K562 (cell line): ENCODE data around the gene GUCY2D. TPM values are rescaled to one million over a fixed set of nuclear protein-coding genes. Genes with fewer than 3 reads are reported as not detected.

ENCODE experiments used
- ATAC-seq: fragments of 200-7000 bp; cut with Tn5 transposase; 3 replicates; pipeline ENCODE4 v1.9.1; 2020; ENCODE audit warnings: moderate library complexity
- BruUV-seq: library from RNA; stranded (reverse); fragments of 400-500 nt; replicated peaks from 2 replicates; lab custom pipeline; 2021; lab: Mats Ljungman, UMichigan
- CTCF ChIA-PET: fragments of 300-600 bp; formaldehyde crosslinking; extraction: SDS; loops from one replicate; lab custom pipeline; 2021; ENCODE audit warnings: low intra/inter-chr PET ratio; lab: Yijun Ruan, JAX
- POLR2A ChIA-PET: fragments of 300-600, 350-650 bp; sonication (Branson Sonifier 250); formaldehyde crosslinking; extraction: SDS; loops from one replicate; lab custom pipeline; 2021; ENCODE audit warnings: antibody characterized with exemption, inconsistent platforms; lab: Yijun Ruan, JAX
- DNase-seq, 4 experiments: peaks; one replicate each; pipeline versions ENCODE4 v3.0.0 to v3.0.0-alpha.2; 2011 to 2018; ENCODE audit warnings: low spot score in 3 of 4, mixed read lengths in 3 of 4; ENCODE audit errors: extremely low read depth in 1 of 4
- FAIRE-seq: peaks from 2 replicates; lab custom pipeline; 2011; peaks lifted over from hg19 to GRCh38; lab: Jason Lieb, UNC
- H2AFZ ChIP-seq: 2 replicates; pipeline ENCODE4 v1.6.0; 2011; ENCODE audit warnings: low read depth, low read length, control low read depth, inconsistent platforms
- H3K27ac ChIP-seq: fragments of 200-600 bp; 3 replicates; pipeline ENCODE4 v1.8.0; 2011; ENCODE audit warnings: low read depth, mild to moderate bottlenecking, control low read depth, inconsistent platforms, low read length, moderate library complexity, mixed read lengths; ENCODE audit errors: extremely low read depth
- H3K27me3 ChIP-seq, 2 experiments: fragments of 300-600 bp in 1 of 2; 2 replicates in 1 of 2; 3 replicates in 1 of 2; pipeline versions ENCODE4 v1.6.0 to v1.8.0; 2011; ENCODE audit warnings: inconsistent platforms in 2 of 2, low read length in 2 of 2, mild to moderate bottlenecking in 1 of 2, mixed read lengths in 1 of 2, moderate library complexity in 1 of 2; ENCODE audit not compliant: control insufficient read depth in 2 of 2, insufficient read depth in 2 of 2
- H3K36me3 ChIP-seq: fragments of 300-600 bp; 3 replicates; pipeline ENCODE4 v1.8.0; 2011; ENCODE audit warnings: mild to moderate bottlenecking, low read length, inconsistent platforms; ENCODE audit not compliant: control insufficient read depth, insufficient read depth
- H3K4me1 ChIP-seq, 2 experiments: fragments of 200-600 bp in 1 of 2; replicated peaks in 1 of 2; 2 replicates in 1 of 2; 3 replicates in 1 of 2; pipeline versions ENCODE4 v1.5.1 to v1.8.0; 2011; ENCODE audit warnings: inconsistent platforms in 2 of 2, low read length in 2 of 2, mild to moderate bottlenecking in 1 of 2, mixed read lengths in 1 of 2, moderate library complexity in 1 of 2; ENCODE audit not compliant: control insufficient read depth in 2 of 2, insufficient read depth in 2 of 2
- H3K4me2 ChIP-seq: 2 replicates; pipeline ENCODE4 v1.6.1; 2011; ENCODE audit warnings: low read length, control low read depth, inconsistent platforms, mixed read lengths; ENCODE audit not compliant: insufficient read depth
- H3K4me3 ChIP-seq: fragments of 200-600 bp; sonication (generic), shearing (Covaris generic); 2 replicates; pipeline ENCODE4 v1.5.1; 2016; ENCODE audit warnings: control low read depth, inconsistent platforms
- H3K79me2 ChIP-seq: fragments of 200-600 bp; 3 replicates; pipeline ENCODE4 v1.8.0; 2011; ENCODE audit warnings: low read length, inconsistent platforms; ENCODE audit not compliant: control insufficient read depth, insufficient read depth
- H3K9ac ChIP-seq, 2 experiments: 2 replicates each; pipeline versions ENCODE4 v1.6.0 to v1.6.1; 2011; ENCODE audit warnings: low read depth in 2 of 2, low read length in 2 of 2, control low read depth in 1 of 2, inconsistent platforms in 1 of 2, mild to moderate bottlenecking in 1 of 2, mixed read lengths in 1 of 2; ENCODE audit not compliant: insufficient read depth in 1 of 2
- H3K9me1 ChIP-seq: one replicate; pipeline ENCODE4 v1.6.0; 2011; ENCODE audit warnings: inconsistent platforms, mild to moderate bottlenecking, low read length, moderate library complexity; ENCODE audit not compliant: control insufficient read depth, insufficient read depth
- H3K9me3 ChIP-seq: replicated peaks from 2 replicates; pipeline ENCODE4 v1.5.1; 2011; ENCODE audit warnings: low read depth, low read length, inconsistent platforms; ENCODE audit not compliant: control insufficient read depth, insufficient read depth
- H4K20me1 ChIP-seq: replicated peaks from 2 replicates; pipeline ENCODE4 v1.6.1; 2011; ENCODE audit warnings: low read length, inconsistent platforms, mixed read lengths; ENCODE audit not compliant: control insufficient read depth, insufficient read depth
- ARHGAP35 ChIP-seq: fragments of 450-650 bp; IDR thresholded peaks from 2 replicates; pipeline ENCODE4 v1.6.1; 2018; ENCODE audit not compliant: partially characterized antibody
- HEY1 ChIP-seq: fragments of 250-450 bp; sonication (Bioruptor Pico); IDR thresholded peaks from 2 replicates; pipeline ENCODE4 v1.5.0; 2020; ENCODE audit warnings: mild to moderate bottlenecking, moderate library complexity, borderline replicate concordance
- STAT6 ChIP-seq: sonication (generic); formaldehyde crosslinking; IDR thresholded peaks from 2 replicates; pipeline ENCODE4 v1.8.1; 2023; ENCODE audit warnings: mild to moderate bottlenecking, missing genetic modification reagents
- TBL1XR1 ChIP-seq, 2 experiments: IDR thresholded peaks; 2 replicates each; pipeline ENCODE4 v1.6.1; 2012; ENCODE audit warnings: improper control_type of control experiment in 2 of 2, low read length in 2 of 2, mild to moderate bottlenecking in 1 of 2
- XRCC3 ChIP-seq: fragments of 450-650 bp; IDR thresholded peaks from 2 replicates; pipeline ENCODE4 v1.6.1; 2017; ENCODE audit warnings: mild to moderate bottlenecking, moderate library complexity
- WGBS: fragments of 100-300 bp; shearing (Covaris generic); methylation state at CpG from one replicate; pipeline ENCODE4 v1.1.6; 2016; ENCODE audit warnings: low coverage, mixed read lengths; ENCODE audit not compliant: insufficient coverage; ENCODE audit errors: missing lambda C conversion rate; 5-methylcytosine and 5-hydroxymethylcytosine counted together
- in situ Hi-C: fragments of 300-500 bp; cut with MboI; formaldehyde crosslinking; loops from 4 replicates; pipeline ENCODE4 v1.15.0; 2018; ENCODE audit warnings: inconsistent platforms, mixed read lengths
- intact Hi-C: fragments of 100-400 bp; cut with micrococcal nuclease; formaldehyde crosslinking; loops from 2 replicates; pipeline ENCODE4 v1.14.2; 2022
- polyA plus RNA-seq, 8 experiments: library from polyadenylated mRNA; depleted of rRNA in 4 of 8; stranded (reverse) in 5 of 8; unstranded in 3 of 8; fragments of >200 nt; fragmentation: Nextera tagmentation in 2 of 8; fragmentation: Illumina TruSeq in 1 of 8; extraction: Ambion mirVana in 2 of 8; extraction: Trizol in 1 of 8; gene quantifications; 2 replicates each; pipeline versions ENCODE4 v1.2.1 to v1.2.3, GENCODE V29; 2011 to 2014; ENCODE audit warnings: inconsistent platforms in 1 of 8, missing spikeins in 1 of 8
- total RNA-seq, 7 experiments: library from RNA; depleted of rRNA in 6 of 7; stranded (reverse); fragments of >200 nt in 6 of 7; fragmentation: Illumina TruSeq in 2 of 7; extraction: Trizol in 2 of 7; gene quantifications; 2 replicates each; pipeline versions ENCODE4 v1.2.1 to v1.2.3, GENCODE V29; 2011 to 2021; ENCODE audit warnings: low replicate concordance in 1 of 7
- TF ChIP-seq, protein P1 (sequence below): sonication (generic); formaldehyde crosslinking; IDR thresholded peaks from 2 replicates; pipeline ENCODE4 v1.8.0; 2022; ENCODE audit warnings: mild to moderate bottlenecking, low read depth, missing genetic modification reagents
- TF ChIP-seq, protein P2 (sequence below): fragments of 250-450 bp; sonication (Bioruptor Pico); IDR thresholded peaks from 2 replicates; pipeline ENCODE4 v1.4.0; 2020
- TF ChIP-seq, protein P3 (sequence below): fragments of 450-650 bp; conservative IDR thresholded peaks from 2 replicates; pipeline ENCODE4 v1.6.1; 2016; ENCODE audit warnings: missing genetic modification characterization, low read depth, mild to moderate bottlenecking, control low read depth, missing compliant biosample characterization

Gene GUCY2D
- total and polyA plus RNA-seq, 9 of the 15 experiments (the other 6 are each of a cell fraction or from before 2014, with no cell fraction given), result 0.05 TPM; not detected in 8

DNA sequence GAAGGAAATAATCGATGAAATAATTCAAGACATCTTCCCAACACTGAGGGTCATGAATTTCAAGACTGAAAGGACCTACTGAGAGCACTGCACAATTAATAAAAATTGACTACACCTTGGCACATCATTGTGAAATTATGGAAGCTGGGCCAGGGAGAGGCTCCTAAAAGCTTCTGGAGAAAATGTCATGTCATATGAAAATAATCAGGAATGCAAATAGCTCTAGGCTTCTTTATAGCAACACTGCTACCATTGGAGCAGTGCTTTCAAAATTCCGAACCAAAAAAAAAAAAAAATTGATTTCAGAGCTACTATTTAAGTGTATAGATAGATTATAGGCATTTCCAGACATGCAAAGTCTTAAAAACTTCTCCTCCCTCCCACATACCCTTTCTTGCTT, 30.0 kb downstream of the GUCY2D start:
- ChIA-PET CTCF (no interaction called here), POLR2A (no interaction called here)
- Histone ChIP-seq H3K9me1 (no peaks in the 10 kb centered on the region), H3K9ac (no peak overlapping the region), H3K27me3 (peaks cover 0 to 16% of the 10 kb centered on the region in 2 experiments; a peak in 3 of 5 replicates), H3K9me3 (no peaks in the 10 kb centered on the region), H4K20me1 (no peaks in the 10 kb centered on the region), H3K79me2 (no peaks in the 10 kb centered on the region), H3K27ac (no peak overlapping the region), H3K4me2 (no peak overlapping the region), H2AFZ (no peak overlapping the region), H3K4me3 (no peak overlapping the region), H3K4me1 (no peaks in the 10 kb centered on the region; a peak in 1 of 5 replicates), H3K36me3 (no peaks in the 10 kb centered on the region)
- BruUV-seq, result no TSS peak
- intact Hi-C loops, result no loop called here
- in situ Hi-C loops, result no loop called here
- ATAC-seq (no peak), DNase-seq (no peak), FAIRE-seq (no peak)
- WGBS, result 0% methylated on average over 2 of the region's 2 CpGs
- no peak for TF ChIP-seq HEY1 (CRISPR knock-in tag)
- TF ChIP-seq TBL1XR1 (IDR thresholded peaks at IDR 0.05; ENCODE audit: low read length in 2 of 2), result no peak
- no peak for TF ChIP-seq ARHGAP35
- TF ChIP-seq, protein P1, sequence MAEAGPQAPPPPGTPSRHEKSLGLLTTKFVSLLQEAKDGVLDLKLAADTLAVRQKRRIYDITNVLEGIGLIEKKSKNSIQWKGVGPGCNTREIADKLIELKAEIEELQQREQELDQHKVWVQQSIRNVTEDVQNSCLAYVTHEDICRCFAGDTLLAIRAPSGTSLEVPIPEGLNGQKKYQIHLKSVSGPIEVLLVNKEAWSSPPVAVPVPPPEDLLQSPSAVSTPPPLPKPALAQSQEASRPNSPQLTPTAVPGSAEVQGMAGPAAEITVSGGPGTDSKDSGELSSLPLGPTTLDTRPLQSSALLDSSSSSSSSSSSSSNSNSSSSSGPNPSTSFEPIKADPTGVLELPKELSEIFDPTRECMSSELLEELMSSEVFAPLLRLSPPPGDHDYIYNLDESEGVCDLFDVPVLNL (CRISPR knock-in tag), result no peak
- TF ChIP-seq, protein P2, sequence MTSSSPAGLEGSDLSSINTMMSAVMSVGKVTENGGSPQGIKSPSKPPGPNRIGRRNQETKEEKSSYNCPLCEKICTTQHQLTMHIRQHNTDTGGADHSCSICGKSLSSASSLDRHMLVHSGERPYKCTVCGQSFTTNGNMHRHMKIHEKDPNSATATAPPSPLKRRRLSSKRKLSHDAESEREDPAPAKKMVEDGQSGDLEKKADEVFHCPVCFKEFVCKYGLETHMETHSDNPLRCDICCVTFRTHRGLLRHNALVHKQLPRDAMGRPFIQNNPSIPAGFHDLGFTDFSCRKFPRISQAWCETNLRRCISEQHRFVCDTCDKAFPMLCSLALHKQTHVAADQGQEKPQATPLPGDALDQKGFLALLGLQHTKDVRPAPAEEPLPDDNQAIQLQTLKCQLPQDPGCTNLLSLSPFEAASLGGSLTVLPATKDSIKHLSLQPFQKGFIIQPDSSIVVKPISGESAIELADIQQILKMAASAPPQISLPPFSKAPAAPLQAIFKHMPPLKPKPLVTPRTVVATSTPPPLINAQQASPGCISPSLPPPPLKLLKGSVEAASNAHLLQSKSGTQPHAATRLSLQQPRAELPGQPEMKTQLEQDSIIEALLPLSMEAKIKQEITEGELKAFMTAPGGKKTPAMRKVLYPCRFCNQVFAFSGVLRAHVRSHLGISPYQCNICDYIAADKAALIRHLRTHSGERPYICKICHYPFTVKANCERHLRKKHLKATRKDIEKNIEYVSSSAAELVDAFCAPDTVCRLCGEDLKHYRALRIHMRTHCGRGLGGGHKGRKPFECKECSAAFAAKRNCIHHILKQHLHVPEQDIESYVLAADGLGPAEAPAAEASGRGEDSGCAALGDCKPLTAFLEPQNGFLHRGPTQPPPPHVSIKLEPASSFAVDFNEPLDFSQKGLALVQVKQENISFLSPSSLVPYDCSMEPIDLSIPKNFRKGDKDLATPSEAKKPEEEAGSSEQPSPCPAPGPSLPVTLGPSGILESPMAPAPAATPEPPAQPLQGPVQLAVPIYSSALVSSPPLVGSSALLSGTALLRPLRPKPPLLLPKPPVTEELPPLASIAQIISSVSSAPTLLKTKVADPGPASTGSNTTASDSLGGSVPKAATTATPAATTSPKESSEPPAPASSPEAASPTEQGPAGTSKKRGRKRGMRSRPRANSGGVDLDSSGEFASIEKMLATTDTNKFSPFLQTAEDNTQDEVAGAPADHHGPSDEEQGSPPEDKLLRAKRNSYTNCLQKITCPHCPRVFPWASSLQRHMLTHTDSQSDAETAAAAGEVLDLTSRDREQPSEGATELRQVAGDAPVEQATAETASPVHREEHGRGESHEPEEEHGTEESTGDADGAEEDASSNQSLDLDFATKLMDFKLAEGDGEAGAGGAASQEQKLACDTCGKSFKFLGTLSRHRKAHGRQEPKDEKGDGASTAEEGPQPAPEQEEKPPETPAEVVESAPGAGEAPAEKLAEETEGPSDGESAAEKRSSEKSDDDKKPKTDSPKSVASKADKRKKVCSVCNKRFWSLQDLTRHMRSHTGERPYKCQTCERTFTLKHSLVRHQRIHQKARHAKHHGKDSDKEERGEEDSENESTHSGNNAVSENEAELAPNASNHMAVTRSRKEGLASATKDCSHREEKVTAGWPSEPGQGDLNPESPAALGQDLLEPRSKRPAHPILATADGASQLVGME, result no peak
- TF ChIP-seq STAT6 (CRISPR knock-in tag), result no peak
- TF ChIP-seq, protein P3, sequence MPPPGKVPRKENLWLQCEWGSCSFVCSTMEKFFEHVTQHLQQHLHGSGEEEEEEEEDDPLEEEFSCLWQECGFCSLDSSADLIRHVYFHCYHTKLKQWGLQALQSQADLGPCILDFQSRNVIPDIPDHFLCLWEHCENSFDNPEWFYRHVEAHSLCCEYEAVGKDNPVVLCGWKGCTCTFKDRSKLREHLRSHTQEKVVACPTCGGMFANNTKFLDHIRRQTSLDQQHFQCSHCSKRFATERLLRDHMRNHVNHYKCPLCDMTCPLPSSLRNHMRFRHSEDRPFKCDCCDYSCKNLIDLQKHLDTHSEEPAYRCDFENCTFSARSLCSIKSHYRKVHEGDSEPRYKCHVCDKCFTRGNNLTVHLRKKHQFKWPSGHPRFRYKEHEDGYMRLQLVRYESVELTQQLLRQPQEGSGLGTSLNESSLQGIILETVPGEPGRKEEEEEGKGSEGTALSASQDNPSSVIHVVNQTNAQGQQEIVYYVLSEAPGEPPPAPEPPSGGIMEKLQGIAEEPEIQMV (tag), result no peak
- TF ChIP-seq XRCC3, result no peak
